Pancreas (tissue), 10 donors: ENCODE data around the gene ARHGAP26. TPM values are rescaled to one million over a fixed set of nuclear protein-coding genes. Genes with fewer than 3 reads are reported as not detected.

Experiments
- ATAC-seq, 4 donors: fragments of 200-7000 bp; cut with Tn5 transposase; one replicate each; pipeline versions ENCODE4 v1.8.0 to v1.9.1; 2020; ENCODE audit warnings: mild to moderate bottlenecking in 4 of 4, moderate library complexity in 4 of 4
- DNase-seq, 6 donors: peaks; one replicate each; pipeline ENCODE4 v3.0.0-alpha.2; 2020
- FAIRE-seq: peaks from 2 replicates; lab custom pipeline; 2012; peaks lifted over from hg19 to GRCh38; lab: Jason Lieb, UNC
- H3K27ac ChIP-seq, 4 donors: fragments of 200-600 bp; sonication (generic); 1 replicate in 3 of 4; 2 replicates in 1 of 4; pipeline versions ENCODE4 v1.5.0 to v1.8.0; 2020
- H3K27me3 ChIP-seq, 4 donors: fragments of 200-600 bp; one replicate each; pipeline ENCODE4 v1.8.0; 2021
- H3K36me3 ChIP-seq, 3 donors: fragments of 200-600 bp; sonication (generic) in 1 of 3; one replicate each; pipeline versions ENCODE4 v1.5.0 to v1.8.0; 2020 to 2021
- H3K4me1 ChIP-seq, 3 donors: fragments of 200-600 bp; one replicate each; pipeline ENCODE4 v1.8.0; 2021
- H3K4me3 ChIP-seq, 4 donors: fragments of 200-600 bp; sonication (generic) in 2 of 4; one replicate each; pipeline versions ENCODE4 v1.5.0 to v1.8.0; 2020 to 2021
- H3K9me3 ChIP-seq, 4 donors: fragments of 200-600 bp; one replicate each; pipeline ENCODE4 v1.8.0; 2021
- CTCF ChIP-seq, 4 donors: fragments of 200-600 bp; sonication (generic) in 3 of 4; IDR thresholded peaks; one replicate each; pipeline versions ENCODE4 v1.5.0 to v1.8.0; 2021; ENCODE audit warnings: antibody characterized with exemption in 4 of 4
- WGBS, 2 donors: extraction: QIAGEN DNeasy Blood & Tissue Kit; methylation state at CpG; one replicate each; pipeline ENCODE4 v1.1.7; 2013; 5-methylcytosine and 5-hydroxymethylcytosine counted together
- intact Hi-C, 3 donors: fragments of 100-400 bp; cut with DNase I; formaldehyde crosslinking; loops; one replicate each; pipeline versions ENCODE4 v1.11.1 to v1.14.2; 2022
- polyA plus RNA-seq, 2 donors: library from polyadenylated mRNA; stranded (reverse); fragments of 200-250 nt; gene quantifications; one replicate each; pipeline ENCODE4 v1.2.3, GENCODE V29; 2013
- total RNA-seq, 6 donors: library from RNA; stranded (reverse); fragmentation: NEBNext Ultra II Directional in 4 of 6; extraction: Animal tissue kit (Norgen Biotek cat#: 25700) in 4 of 6; gene quantifications; one replicate each; pipeline versions ENCODE4 v1.2.1 to v1.2.4, GENCODE V29; 2021 to 2023
- donor health status: healthy with polysubstance abuse.
- donor health status: DM: no; HTN: no; CAD: no; lungs with moderate emphysema.
- donor health status: DM: no; HTN: no; CAD: no.
- donor health status: control.
- donor health status: control.
- donor health status: Bipolar disorder and iron deficiency.
- donor health status: DM: yes; HTN: yes; CAD: no.
- donor health status: DM: no; HTN: no; CAD: no.
- donor health status: DM: no; HTN: no; CAD: no.
- donor health status: DM: yes; HTN: yes; CAD: no.

The ARHGAP26 gene
- total and polyA plus RNA-seq, 8 donors, result 3.0 to 28.1 (median 10.3) TPM

DNA sequence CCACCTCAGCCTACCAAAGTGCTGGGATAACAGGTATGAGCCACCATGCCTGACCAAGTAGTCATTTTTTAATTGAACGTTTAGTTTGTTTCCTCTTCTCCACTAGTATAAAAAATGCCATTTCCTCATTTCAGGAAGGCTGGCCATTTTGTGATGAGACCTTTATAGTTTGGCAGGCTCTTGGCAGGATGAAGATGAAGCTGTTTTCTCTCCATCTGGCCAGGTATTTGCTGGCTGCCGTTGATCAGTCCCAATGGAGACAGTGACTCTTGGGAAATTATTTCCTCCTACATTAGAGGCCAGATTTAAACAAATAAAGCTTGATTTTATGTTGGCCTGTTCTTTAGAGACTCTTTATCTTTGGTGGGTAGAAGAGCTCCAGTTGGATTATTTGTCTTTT, 199.0 kb downstream of the ARHGAP26 start:
- FAIRE-seq (no peak), ATAC-seq (no peak), DNase-seq (no peak)
- H3K4me3 ChIP-seq, result no peak overlapping the region
- TF ChIP-seq CTCF (IDR thresholded peaks at IDR 0.05), result no peak
- no peak overlapping the region for H3K27ac ChIP-seq
- H3K4me1 ChIP-seq, result peaks cover 0 to 6% (median 0%) of the 10 kb centered on the region in 3 donors
- 60 to 68% methylated on average over 2 of the region's 2 CpGs for WGBS, 2 donors
- H3K27me3 ChIP-seq, result no peaks in the 10 kb centered on the region
- H3K9me3 ChIP-seq, result no peaks in the 10 kb centered on the region
- no peaks in the 10 kb centered on the region for H3K36me3 ChIP-seq
- intact Hi-C loops, result no loop called here

DNA sequence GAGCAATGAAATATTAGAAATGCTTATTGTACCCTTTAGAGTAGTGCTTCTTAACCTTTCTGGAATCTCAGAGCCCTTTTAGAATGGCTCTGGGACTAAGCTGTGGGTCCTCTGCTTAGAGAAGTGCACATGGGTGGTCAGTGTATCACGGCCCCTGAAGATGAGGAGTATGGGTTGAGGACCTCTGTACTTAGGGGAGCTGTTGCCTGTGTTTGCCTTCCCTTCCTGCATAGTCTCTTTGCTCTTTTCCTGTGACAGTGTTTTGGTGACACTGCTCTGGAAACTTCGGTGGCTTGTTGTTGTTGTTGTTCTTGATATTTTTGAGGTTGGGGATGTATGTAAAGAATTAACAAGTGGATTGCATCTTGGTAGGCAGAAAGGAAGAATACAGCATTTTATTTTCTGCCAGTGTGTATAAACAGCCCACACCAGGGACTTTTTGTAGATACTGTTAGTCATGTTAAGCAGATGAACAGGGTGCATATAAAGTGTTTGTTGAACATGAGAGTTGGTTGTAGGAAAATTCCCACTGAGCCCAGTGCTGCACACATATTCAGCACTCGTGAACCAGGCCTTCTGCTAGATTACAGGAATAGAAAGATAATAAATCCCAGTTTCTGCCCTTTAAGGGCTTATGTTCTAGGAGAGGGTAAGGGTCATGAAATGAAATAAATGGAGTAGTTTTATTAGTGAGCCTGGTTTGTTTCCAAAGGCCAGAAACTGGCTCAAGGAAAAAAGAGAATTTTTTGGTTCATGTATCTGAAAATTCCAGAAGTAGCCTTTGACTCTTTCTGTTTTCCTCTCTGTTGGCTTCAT, 199.7 kb downstream of the ARHGAP26 start:
- Histone ChIP-seq H3K4me1 (peaks cover 0 to 6% (median 0%) of the 10 kb centered on the region in 3 donors), H3K9me3 (no peaks in the 10 kb centered on the region), H3K27me3 (no peaks in the 10 kb centered on the region), H3K36me3 (no peaks in the 10 kb centered on the region), H3K4me3 (no peak overlapping the region), H3K27ac (no peak overlapping the region)
- intact Hi-C loops, result no loop called here
- no peak for FAIRE-seq
- 72 to 77% methylated on average over 3 of the region's 3 CpGs for WGBS, 2 donors
- TF ChIP-seq CTCF (IDR thresholded peaks at IDR 0.05), result no peak
- no peak for DNase-seq
- ATAC-seq, result no peak

GRCh38 chr5:142970440-142971030, 200.4 kb downstream of the ARHGAP26 start:
- Histone ChIP-seq H3K9me3 (no peaks in the 10 kb centered on the region), H3K27ac (no peak overlapping the region), H3K27me3 (no peaks in the 10 kb centered on the region), H3K4me3 (no peak overlapping the region), H3K36me3 (no peaks in the 10 kb centered on the region), H3K4me1 (peaks cover 0 to 6% (median 0%) of the 10 kb centered on the region in 3 donors)
- 91 to 92% methylated on average over 4 of the region's 4 CpGs for WGBS, 2 donors
- DNase-seq (no peak), FAIRE-seq (no peak), ATAC-seq (no peak)
- intact Hi-C loops, result no loop called here
- no peak for TF ChIP-seq CTCF (IDR thresholded peaks at IDR 0.05)

- Histone ChIP-seq H3K36me3 (no peaks in the 10 kb centered on the region), H3K4me1 (peaks cover 0 to 1% (median 0%) of the 10 kb centered on the region in 3 donors), H3K9me3 (no peaks in the 10 kb centered on the region), H3K27me3 (no peaks in the 10 kb centered on the region), H3K4me3 (no peak overlapping the region), H3K27ac (no peak overlapping the region)
- intact Hi-C loops, result no loop called here
- no peak for TF ChIP-seq CTCF (IDR thresholded peaks at IDR 0.05)
- FAIRE-seq (no peak), DNase-seq (no peak), ATAC-seq (no peak)
- WGBS, 2 donors, result 87 to 91% methylated on average over 11 of the region's 11 CpGs
Measured at GRCh38 chr5:142971303-142972013, 201.3 kb downstream of the ARHGAP26 start.
